Measurements from ENCODE around the gene RPH3AL. TPM values are rescaled to one million over a fixed set of nuclear protein-coding genes. Genes with fewer than 3 reads are reported as not detected.

RPH3AL gene
- total RNA-seq, 4 donors from 2014 or later, result 9.9 to 44.7 (median 21.5) TPM

- Histone ChIP-seq H3K27me3 (no peaks in the 10 kb centered on the region), H3K4me1 (no peaks in the 10 kb centered on the region), H3K4me3 (no peak overlapping the region), H3K36me3 (no peaks in the 10 kb centered on the region), H3K9me3 (no peaks in the 10 kb centered on the region), H3K27ac (no peak overlapping the region)
- no peak for DNase-seq
- TF ChIP-seq POLR2A (IDR thresholded peaks at IDR 0.05) (no peak), CTCF (IDR thresholded peaks at IDR 0.05) (no peak)
- intact Hi-C loops (cut with DNase I; ENCODE audit: low total_unique reads), result no loop called here
Measured at GRCh38 chr17:192666-193425, 159.8 kb downstream of the RPH3AL start.

- no peaks in the 10 kb centered on the region for H3K27me3 ChIP-seq
Measured at GRCh38 chr17:189444-189843, 163.2 kb downstream of the RPH3AL start.

GRCh38 chr17:187130-187529 is 165.5 kb downstream of the RPH3AL start:
- intact Hi-C loops (cut with DNase I; ENCODE audit: low total_unique reads), result no loop called here
- H3K36me3 ChIP-seq, result no peaks in the 10 kb centered on the region
- H3K4me3 ChIP-seq, result no peak overlapping the region
- no peaks in the 10 kb centered on the region for H3K27me3 ChIP-seq
- DNase-seq, result no peak
- H3K27ac ChIP-seq, result no peak overlapping the region
- H3K9me3 ChIP-seq, result no peaks in the 10 kb centered on the region
- no peaks in the 10 kb centered on the region for H3K4me1 ChIP-seq
- no peak for TF ChIP-seq POLR2A (IDR thresholded peaks at IDR 0.05)
- TF ChIP-seq CTCF (IDR thresholded peaks at IDR 0.05), result no peak

More at GRCh38 chr17:189444-189843, 163.2 kb downstream of the RPH3AL start:
- H3K4me1 ChIP-seq, result no peaks in the 10 kb centered on the region
- no peak for DNase-seq
- H3K36me3 ChIP-seq, result no peaks in the 10 kb centered on the region
- TF ChIP-seq CTCF (IDR thresholded peaks at IDR 0.05) (no peak), POLR2A (IDR thresholded peaks at IDR 0.05) (no peak)
- no peaks in the 10 kb centered on the region for H3K9me3 ChIP-seq
- H3K4me3 ChIP-seq, result no peak overlapping the region
- intact Hi-C loops (cut with DNase I; ENCODE audit: low total_unique reads), result no loop called here
- no peak overlapping the region for H3K27ac ChIP-seq

GRCh38 chr17:185445-186138 is 167.0 kb downstream of the RPH3AL start:
- Histone ChIP-seq H3K4me3 (no peak overlapping the region), H3K9me3 (no peaks in the 10 kb centered on the region), H3K36me3 (no peaks in the 10 kb centered on the region), H3K27me3 (no peaks in the 10 kb centered on the region), H3K4me1 (peaks cover 0 to 4% of the 10 kb centered on the region in 2 donors), H3K27ac (peak overlapping the region in 1 of 2 donors; percentile 2)
- no peak for DNase-seq
- no peak for TF ChIP-seq POLR2A (IDR thresholded peaks at IDR 0.05)
- no peak for TF ChIP-seq CTCF (IDR thresholded peaks at IDR 0.05)
- intact Hi-C loops (cut with DNase I; ENCODE audit: low total_unique reads), result no loop called here

GRCh38 chr17:183021-183420 is 169.6 kb downstream of the RPH3AL start:
- intact Hi-C loops (cut with DNase I; ENCODE audit: low total_unique reads), result no loop called here

More at GRCh38 chr17:183021-183420, 169.6 kb downstream of the RPH3AL start:
- TF ChIP-seq POLR2A (IDR thresholded peaks at IDR 0.05), result no peak
- TF ChIP-seq CTCF (IDR thresholded peaks at IDR 0.05), result no peak
- Histone ChIP-seq H3K27ac (no peak overlapping the region), H3K9me3 (no peaks in the 10 kb centered on the region), H3K27me3 (peaks cover 0 to 5% of the 10 kb centered on the region in 2 donors), H3K36me3 (no peaks in the 10 kb centered on the region), H3K4me1 (peaks cover 0 to 12% of the 10 kb centered on the region in 2 donors), H3K4me3 (no peak overlapping the region)
- DNase-seq, result no peak
